HG02852 (cell line): Measurements from ENCODE around the gene ADAMTSL5.

Source experiments
- ATAC-seq: cut with Tn5 transposase; IDR thresholded peaks from one replicate; pipeline ENCODE4 v1.9.1; 2021; ENCODE audit warnings: mild to moderate bottlenecking, moderate library complexity; ENCODE audit not compliant: unreplicated experiment

The ADAMTSL5 gene

DNA sequence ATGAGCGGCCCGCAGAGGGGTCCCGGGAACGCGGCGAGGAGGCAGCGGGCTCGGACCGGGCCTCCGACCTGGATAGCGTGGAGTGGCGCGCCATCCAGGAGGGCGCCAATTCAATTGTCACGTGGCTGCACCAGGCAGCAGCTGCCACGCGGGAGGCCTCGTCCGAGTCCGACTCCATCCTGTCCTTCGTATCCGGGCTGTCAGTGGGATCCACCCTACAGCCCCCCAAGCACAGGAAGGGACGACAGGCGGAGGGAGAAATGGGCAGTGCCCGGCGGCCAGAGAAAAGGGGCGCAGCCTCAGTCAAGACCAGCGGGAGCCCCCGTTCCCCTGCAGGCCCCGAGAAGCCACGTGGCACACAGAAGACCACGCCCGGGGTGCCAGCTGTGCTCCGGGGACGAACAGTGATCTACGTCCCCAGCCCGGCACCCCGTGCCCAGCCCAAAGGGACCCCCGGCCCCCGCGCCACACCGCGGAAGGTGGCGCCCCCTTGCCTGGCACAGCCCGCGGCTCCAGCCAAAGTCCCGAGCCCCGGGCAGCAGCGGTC is 44.5 kb downstream of the ADAMTSL5 start:
- no peak for ATAC-seq

DNA sequence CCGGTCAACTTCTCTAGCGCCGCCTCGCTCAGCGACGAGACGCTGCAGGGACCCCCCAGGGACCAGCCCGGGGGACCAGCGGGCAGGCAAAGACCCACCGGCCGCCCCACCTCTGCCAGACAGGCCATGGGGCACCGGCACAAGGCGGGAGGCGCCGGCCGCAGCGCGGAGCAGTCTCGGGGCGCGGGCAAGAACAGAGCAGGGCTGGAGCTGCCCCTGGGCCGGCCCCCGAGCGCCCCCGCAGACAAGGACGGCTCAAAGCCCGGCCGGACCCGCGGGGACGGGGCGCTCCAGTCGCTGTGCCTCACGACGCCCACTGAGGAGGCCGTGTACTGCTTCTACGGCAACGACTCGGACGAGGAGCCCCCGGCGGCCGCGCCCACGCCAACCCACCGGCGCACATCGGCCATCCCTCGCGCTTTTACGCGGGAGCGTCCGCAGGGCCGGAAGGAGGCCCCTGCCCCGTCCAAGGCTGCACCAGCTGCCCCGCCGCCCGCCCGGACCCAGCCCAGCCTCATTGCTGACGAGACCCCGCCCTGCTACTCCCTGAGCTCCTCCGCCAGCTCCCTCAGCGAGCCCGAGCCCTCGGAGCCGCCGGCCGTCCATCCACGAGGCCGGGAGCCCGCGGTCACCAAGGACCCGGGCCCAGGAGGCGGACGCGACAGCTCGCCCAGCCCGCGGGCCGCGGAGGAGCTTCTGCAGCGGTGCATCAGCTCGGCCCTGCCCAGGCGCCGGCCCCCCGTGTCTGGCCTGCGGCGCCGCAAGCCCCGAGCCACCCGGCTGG is 45.1 kb downstream of the ADAMTSL5 start:
- no peak for ATAC-seq

GRCh38 chr19:1467215-1467489 is 45.7 kb downstream of the ADAMTSL5 start:
- ATAC-seq = no peak

DNA sequence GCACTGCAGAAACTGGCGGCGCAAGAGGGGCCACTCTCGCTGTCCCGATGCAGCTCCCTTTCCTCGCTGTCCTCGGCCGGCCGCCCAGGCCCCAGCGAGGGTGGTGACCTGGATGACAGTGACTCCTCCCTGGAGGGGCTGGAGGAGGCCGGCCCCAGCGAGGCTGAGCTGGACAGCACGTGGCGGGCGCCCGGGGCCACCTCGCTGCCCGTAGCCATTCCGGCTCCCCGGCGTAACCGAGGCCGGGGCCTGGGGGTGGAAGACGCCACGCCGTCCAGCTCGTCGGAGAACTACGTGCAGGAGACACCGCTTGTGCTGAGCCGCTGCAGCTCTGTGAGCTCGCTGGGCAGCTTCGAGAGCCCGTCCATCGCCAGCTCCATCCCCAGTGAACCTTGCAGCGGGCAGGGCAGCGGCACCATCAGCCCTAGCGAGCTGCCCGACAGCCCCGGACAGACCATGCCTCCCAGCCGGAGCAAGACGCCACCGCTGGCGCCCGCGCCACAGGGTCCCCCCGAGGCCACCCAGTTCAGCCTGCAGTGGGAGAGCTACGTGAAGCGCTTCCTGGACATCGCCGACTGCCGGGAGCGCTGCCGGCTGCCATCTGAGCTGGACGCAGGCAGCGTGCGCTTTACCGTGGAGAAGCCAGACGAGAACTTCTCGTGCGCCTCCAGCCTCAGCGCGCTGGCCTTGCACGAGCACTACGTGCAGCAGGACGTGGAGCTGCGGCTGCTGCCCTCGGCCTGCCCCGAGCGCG is 46.2 kb downstream of the ADAMTSL5 start:
- ATAC-seq = no peak

DNA sequence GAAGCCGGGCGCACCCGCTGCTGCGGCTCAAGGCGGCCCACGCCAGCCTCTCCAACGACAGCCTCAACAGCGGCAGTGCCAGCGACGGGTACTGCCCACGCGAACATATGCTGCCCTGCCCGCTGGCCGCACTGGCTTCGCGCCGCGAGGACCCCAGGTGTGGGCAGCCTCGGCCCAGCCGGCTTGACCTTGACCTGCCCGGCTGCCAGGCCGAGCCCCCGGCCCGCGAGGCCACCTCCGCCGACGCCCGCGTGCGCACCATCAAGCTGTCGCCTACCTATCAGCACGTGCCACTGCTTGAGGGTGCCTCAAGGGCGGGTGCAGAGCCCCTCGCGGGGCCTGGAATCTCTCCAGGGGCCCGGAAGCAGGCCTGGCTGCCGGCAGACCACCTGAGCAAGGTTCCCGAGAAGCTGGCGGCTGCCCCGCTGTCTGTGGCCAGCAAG is 46.8 kb downstream of the ADAMTSL5 start:
- no peak for ATAC-seq

DNA sequence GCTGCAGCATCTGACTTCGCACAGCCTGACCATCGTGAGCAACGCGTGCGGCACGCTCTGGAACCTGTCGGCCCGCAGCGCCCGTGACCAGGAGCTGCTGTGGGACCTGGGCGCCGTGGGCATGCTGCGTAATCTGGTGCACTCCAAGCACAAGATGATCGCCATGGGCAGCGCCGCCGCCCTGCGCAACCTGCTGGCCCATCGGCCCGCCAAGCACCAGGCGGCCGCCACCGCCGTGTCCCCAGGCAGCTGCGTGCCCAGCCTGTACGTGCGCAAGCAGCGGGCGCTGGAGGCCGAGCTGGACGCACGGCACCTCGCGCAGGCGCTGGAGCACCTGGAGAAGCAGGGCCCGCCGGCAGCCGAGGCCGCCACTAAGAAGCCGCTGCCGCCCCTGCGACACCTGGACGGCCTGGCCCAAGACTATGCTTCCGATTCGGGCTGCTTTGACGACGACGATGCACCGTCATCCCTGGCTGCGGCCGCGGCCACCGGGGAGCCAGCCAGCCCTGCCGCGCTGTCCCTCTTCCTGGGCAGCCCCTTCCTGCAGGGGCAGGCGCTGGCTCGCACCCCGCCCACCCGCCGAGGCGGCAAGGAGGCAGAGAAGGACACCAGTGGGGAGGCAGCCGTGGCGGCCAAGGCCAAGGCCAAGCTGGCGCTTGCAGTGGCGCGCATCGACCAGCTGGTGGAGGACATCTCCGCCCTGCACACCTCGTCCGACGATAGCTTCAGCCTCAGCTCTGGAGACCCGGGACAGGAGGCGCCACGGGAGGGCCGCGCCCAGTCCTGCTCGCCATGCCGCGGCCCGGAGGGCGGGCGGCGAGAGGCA is 47.4 kb downstream of the ADAMTSL5 start:
- no peak for ATAC-seq

GRCh38 chr19:1461862-1462261 is 51.0 kb downstream of the ADAMTSL5 start:
- ATAC-seq = no peak

- no peak for ATAC-seq
These were observed 52.5 kb downstream of the ADAMTSL5 start for GRCh38 chr19:1460033-1460995.

- no peak for ATAC-seq
These were observed 53.3 kb downstream of the ADAMTSL5 start for GRCh38 chr19:1459479-1459878.

- no peak for ATAC-seq
These were observed 54.9 kb downstream of the ADAMTSL5 start for GRCh38 chr19:1457892-1458291.

DNA sequence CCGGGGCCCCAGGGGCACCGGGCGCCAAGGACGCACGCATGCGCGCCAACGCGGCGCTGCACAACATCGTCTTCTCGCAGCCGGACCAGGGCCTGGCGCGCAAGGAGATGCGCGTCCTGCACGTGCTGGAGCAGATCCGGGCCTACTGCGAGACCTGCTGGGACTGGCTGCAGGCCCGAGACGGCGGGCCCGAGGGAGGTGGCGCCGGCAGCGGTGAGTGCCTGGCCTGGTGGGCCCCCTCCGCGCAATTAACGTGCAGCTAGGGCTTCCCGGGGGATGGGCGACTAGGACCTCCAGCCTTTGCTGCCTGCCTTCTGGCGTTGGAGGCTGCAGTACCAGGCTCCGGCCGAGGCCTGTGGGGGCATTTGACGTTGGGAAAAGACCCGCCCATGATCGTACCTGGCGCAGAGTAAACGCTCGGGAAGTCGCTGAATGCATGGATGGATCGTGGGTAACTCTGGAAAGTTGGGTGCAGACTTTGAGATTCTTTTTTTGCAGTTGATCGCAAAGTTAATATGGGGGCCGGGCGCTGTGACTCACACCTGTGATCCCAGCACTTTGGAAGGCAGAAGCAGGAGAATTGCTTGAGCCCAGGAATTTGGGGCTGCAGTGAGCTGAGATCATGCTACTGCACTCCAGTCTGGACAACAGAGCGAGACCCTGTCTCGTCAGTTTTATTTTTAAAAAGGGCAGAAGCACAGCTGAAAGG is 55.6 kb downstream of the ADAMTSL5 start:
- ATAC-seq = no peak

DNA sequence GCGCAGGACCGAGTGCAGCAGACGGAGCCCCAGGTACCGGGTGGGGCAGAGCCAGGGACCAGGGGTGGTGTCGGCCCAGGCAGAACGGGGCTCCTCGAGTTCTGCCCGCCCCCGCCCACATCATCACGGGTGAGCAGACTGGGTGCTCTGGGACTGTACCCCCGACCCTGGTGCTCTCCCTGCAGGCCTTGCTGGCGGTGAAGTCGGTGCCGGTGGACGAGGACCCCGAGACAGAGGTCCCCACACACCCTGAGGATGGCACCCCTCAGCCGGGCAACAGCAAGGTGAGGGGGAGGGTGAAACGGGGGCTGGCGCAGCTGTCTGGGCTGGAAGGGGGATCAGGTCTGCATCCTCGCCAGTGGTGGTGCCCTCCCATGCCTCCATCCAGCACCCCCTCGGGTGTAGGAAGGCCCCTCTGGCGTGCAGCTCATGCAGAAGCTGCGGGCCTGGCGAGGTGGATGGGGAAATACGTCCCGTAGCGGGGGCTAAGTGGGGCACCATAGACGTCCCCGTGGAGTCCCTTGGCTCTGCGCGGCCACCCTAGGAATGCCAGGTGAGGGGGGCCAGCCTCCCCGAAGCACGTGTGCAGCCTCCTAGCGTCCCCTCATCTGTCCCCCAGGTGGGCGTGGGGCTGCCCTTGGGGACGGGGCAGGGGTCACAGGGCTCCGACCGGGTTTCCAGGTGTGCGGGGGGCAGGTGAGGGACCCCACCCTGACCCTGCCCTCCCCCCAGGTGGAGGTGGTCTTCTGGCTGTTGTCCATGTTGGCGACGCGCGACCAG is 56.5 kb downstream of the ADAMTSL5 start:
- ATAC-seq = no peak

- no peak for ATAC-seq
These were observed 57.3 kb downstream of the ADAMTSL5 start for GRCh38 chr19:1455336-1456120.
